Fibroblast of mammary gland (primary cell): ENCODE measurements around the gene PARD3B.

ENCODE experiments used
- DNase-seq: peaks from one replicate; pipeline ENCODE4 v3.0.0-alpha.2; 2010; ENCODE audit warnings: low read depth
- H3K4me3 ChIP-seq: 2 replicates; pipeline ENCODE4 v1.5.1; 2011; ENCODE audit warnings: low read depth, mild to moderate bottlenecking, low read length, moderate library complexity; ENCODE audit not compliant: control insufficient read depth
- CTCF ChIP-seq: conservative IDR thresholded peaks from 2 replicates; pipeline ENCODE4 v1.5.1; 2011; ENCODE audit warnings: low read depth, low read length, inconsistent platforms; ENCODE audit not compliant: control insufficient read depth, insufficient read depth

PARD3B gene

GRCh38 chr2:204578928-204579598 is 33.8 kb downstream of the PARD3B start:
- DNase-seq, result no peak
- TF ChIP-seq CTCF, result no peak

DNA sequence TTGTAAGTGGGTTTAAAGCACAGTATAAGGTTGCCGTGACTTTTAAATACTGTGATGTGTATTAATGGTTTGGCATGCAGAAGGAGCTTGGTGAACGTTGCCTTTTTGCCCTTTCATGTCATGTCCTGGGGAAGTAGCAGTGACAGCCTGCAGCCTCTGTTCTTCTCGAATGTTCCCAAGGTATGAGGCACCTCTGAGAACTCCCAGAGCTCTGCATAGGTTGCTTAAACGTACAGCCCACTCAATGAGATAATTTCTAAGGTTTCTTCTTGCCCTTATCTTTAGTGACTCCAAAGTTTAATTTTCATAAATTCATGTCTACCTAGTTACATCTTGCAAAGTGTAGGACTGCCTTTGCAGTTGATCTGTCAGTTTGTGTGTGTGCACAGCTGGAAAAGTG is 36.7 kb downstream of the PARD3B start:
- DNase-seq, result no peak
- H3K4me3 ChIP-seq, result no peak overlapping the region
- no peak for TF ChIP-seq CTCF

More at GRCh38 chr2:204578928-204579598, 33.8 kb downstream of the PARD3B start:
- no peak overlapping the region for H3K4me3 ChIP-seq

DNA sequence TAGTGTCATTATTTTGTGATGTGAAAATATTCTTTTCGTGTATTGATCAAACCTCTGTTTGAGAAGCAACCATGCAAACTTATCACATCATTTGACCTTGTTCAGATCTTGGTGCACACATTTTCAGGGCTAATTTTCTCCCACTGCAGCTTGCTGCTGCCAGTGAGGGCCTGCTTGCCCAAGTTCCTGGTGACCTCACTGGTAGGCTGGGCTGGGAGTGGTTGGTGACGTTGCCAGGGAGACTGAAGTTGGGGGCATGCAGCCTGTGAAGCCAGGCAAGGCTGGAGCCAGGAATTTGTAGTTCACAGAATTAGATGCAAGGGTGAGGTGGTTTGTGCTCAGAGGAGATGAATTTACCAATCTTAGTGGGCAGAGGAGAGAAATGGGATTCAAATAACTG is 38.5 kb downstream of the PARD3B start:
- DNase-seq, result no peak
- TF ChIP-seq CTCF, result no peak
- H3K4me3 ChIP-seq, result no peak overlapping the region

DNA sequence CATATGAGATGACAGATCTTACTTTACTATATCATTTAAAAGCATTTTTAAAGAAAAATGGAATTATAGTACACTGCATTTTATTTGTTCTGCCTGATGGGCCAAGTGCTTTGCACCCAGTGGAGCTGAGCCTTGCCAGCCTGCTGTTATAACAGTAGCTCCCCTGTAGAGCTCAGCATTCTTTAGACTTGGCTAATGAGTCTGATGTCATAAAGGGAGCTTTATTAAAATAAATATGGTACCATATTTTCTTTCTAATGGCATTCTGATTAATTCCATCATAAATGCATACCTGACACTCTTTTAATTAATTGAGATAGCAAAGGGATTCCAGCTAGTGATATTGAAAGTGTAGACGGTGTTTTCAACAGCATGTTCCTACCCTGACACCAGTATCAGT is 40.7 kb downstream of the PARD3B start:
- no peak overlapping the region for H3K4me3 ChIP-seq

GRCh38 chr2:204586444-204587180 is 41.3 kb downstream of the PARD3B start:
- H3K4me3 ChIP-seq, result no peak overlapping the region
- no peak for DNase-seq
- no peak for TF ChIP-seq CTCF

More for the DNA sequence above, 40.7 kb downstream of the PARD3B start:
- no peak for TF ChIP-seq CTCF
- no peak for DNase-seq

GRCh38 chr2:204590063-204590462 is 44.8 kb downstream of the PARD3B start:
- no peak overlapping the region for H3K4me3 ChIP-seq
- DNase-seq, result no peak
- no peak for TF ChIP-seq CTCF
